Endothelial cell of umbilical vein (primary cell): ENCODE measurements around the gene TSR1. TPM values are rescaled to one million over a fixed set of nuclear protein-coding genes. Genes with fewer than 3 reads are reported as not detected.

Experiments
- BruUV-seq: library from RNA; stranded (reverse); fragments of 400-500 nt; replicated peaks from 2 replicates; lab custom pipeline; 2021; lab: Mats Ljungman, UMichigan
- CTCF ChIA-PET: fragments of 300-600, 350-600 bp; sonication (Branson Sonifier 250); formaldehyde crosslinking; loops from one replicate; lab custom pipeline; 2021; ENCODE audit warnings: antibody characterized with exemption, inconsistent platforms; lab: Charles Lee
- POLR2A ChIA-PET: fragments of 300-600, 350-600 bp; sonication (Branson Sonifier 250); formaldehyde crosslinking; loops from one replicate; lab custom pipeline; 2021; ENCODE audit warnings: antibody characterized with exemption, inconsistent platforms; lab: Charles Lee
- DNase-seq: peaks from one replicate; pipeline ENCODE4 v3.0.0-alpha.2; 2011; ENCODE audit warnings: low read depth, low spot score
- FAIRE-seq: peaks from 2 replicates; lab custom pipeline; 2011; peaks lifted over from hg19 to GRCh38; lab: Jason Lieb, UNC
- H2AFZ ChIP-seq: 2 replicates; pipeline ENCODE4 v1.6.0; 2012; ENCODE audit warnings: low read depth, low read length, control low read depth, inconsistent platforms
- H3K27ac ChIP-seq: 2 replicates; pipeline ENCODE4 v1.5.1; 2011; ENCODE audit warnings: low read depth, mild to moderate bottlenecking, control low read depth, low read length, moderate library complexity; ENCODE audit not compliant: insufficient read depth
- H3K27me3 ChIP-seq, 2 experiments: 2 replicates each; pipeline versions ENCODE4 v1.6.0 to v1.6.1; 2011; ENCODE audit warnings: low read length in 2 of 2, mixed read lengths in 1 of 2; ENCODE audit not compliant: control insufficient read depth in 2 of 2, insufficient read depth in 2 of 2
- H3K36me3 ChIP-seq, 2 experiments: 2 replicates in 1 of 2; 3 replicates in 1 of 2; pipeline ENCODE4 v1.5.1; 2011; ENCODE audit warnings: low read length in 2 of 2, mild to moderate bottlenecking in 1 of 2, moderate library complexity in 1 of 2; ENCODE audit not compliant: control insufficient read depth in 2 of 2, insufficient read depth in 2 of 2; ENCODE audit errors: extremely low read depth in 1 of 2
- H3K4me1 ChIP-seq: 3 replicates; pipeline ENCODE4 v1.5.1; 2011; ENCODE audit warnings: mild to moderate bottlenecking, low read length; ENCODE audit not compliant: control insufficient read depth, insufficient read depth; ENCODE audit errors: extremely low read depth
- H3K4me2 ChIP-seq: 2 replicates; pipeline ENCODE4 v1.6.1; 2011; ENCODE audit warnings: low read length, control low read depth, mixed read lengths; ENCODE audit not compliant: insufficient read depth
- H3K4me3 ChIP-seq, 3 experiments: fragments of 200-600 bp in 1 of 3; sonication (generic), shearing (Covaris generic) in 1 of 3; replicated peaks in 1 of 3; 2 replicates each; pipeline ENCODE4 v1.5.1; 2011 to 2016; ENCODE audit warnings: control low read depth in 3 of 3, low read length in 3 of 3, mild to moderate bottlenecking in 2 of 3, inconsistent platforms in 1 of 3, low read depth in 1 of 3, moderate library complexity in 1 of 3; ENCODE audit not compliant: insufficient read depth in 1 of 3
- H3K79me2 ChIP-seq: 2 replicates; pipeline ENCODE4 v1.6.0; 2012; ENCODE audit warnings: low read length, inconsistent platforms; ENCODE audit not compliant: control insufficient read depth, insufficient read depth
- H3K9ac ChIP-seq: replicated peaks from 2 replicates; pipeline ENCODE3; 2011; ENCODE audit warnings: low read length, control low read depth; ENCODE audit not compliant: insufficient read depth; ENCODE audit errors: extremely low read depth
- H3K9me1 ChIP-seq: replicated peaks from 3 replicates; pipeline ENCODE4 v1.6.0; 2011; ENCODE audit warnings: mild to moderate bottlenecking, low read length; ENCODE audit not compliant: control insufficient read depth, insufficient read depth; ENCODE audit errors: extremely low read depth
- H3K9me3 ChIP-seq: replicated peaks from 2 replicates; pipeline ENCODE4 v1.5.1; 2012; ENCODE audit warnings: low read length, inconsistent platforms; ENCODE audit not compliant: control insufficient read depth, insufficient read depth
- H4K20me1 ChIP-seq: replicated peaks from 2 replicates; pipeline ENCODE3; 2011; ENCODE audit warnings: mild to moderate bottlenecking, low read length; ENCODE audit not compliant: control insufficient read depth, insufficient read depth; ENCODE audit errors: extremely low read depth
- EZH2 ChIP-seq: IDR thresholded peaks from 2 replicates; pipeline ENCODE4 v1.6.1; 2012; ENCODE audit warnings: borderline replicate concordance, low read depth, mild to moderate bottlenecking, moderate library complexity, low read length, inconsistent platforms; ENCODE audit not compliant: severe bottlenecking
- FOS ChIP-seq: IDR thresholded peaks from 2 replicates; pipeline ENCODE4 v1.6.1; 2011; ENCODE audit warnings: mild to moderate bottlenecking, low read length, moderate library complexity, borderline replicate concordance; ENCODE audit not compliant: insufficient read depth
- GATA2 ChIP-seq: IDR thresholded peaks from 2 replicates; pipeline ENCODE4 v1.7.0; 2011; ENCODE audit warnings: low read depth, mild to moderate bottlenecking, moderate library complexity, mixed read lengths, low read length; ENCODE audit not compliant: insufficient read length, insufficient read depth
- JUN ChIP-seq: IDR thresholded peaks from 2 replicates; pipeline ENCODE4 v1.6.1; 2011; ENCODE audit warnings: borderline replicate concordance, low read depth; ENCODE audit not compliant: insufficient read length, insufficient read depth
- MAX ChIP-seq: IDR thresholded peaks from 2 replicates; pipeline ENCODE4 v1.6.1; 2011; ENCODE audit not compliant: insufficient read depth, insufficient read length
- MYC ChIP-seq: IDR thresholded peaks from one replicate; pipeline ENCODE4 v1.6.1; 2011; ENCODE audit warnings: mild to moderate bottlenecking, low read depth, low read length
- POLR2A ChIP-seq: IDR thresholded peaks from 2 replicates; pipeline ENCODE4 v1.6.1; 2012; ENCODE audit warnings: low read depth, mild to moderate bottlenecking, control low read depth, low read length
- POLR2AphosphoS5 ChIP-seq: IDR thresholded peaks from 2 replicates; pipeline ENCODE4 v1.6.1; 2012; ENCODE audit warnings: low read depth, mild to moderate bottlenecking, control low read depth, low read length, moderate library complexity; ENCODE audit not compliant: insufficient read depth
- dilution Hi-C: fragments of 300-500 bp; cut with MboI; formaldehyde crosslinking; loops from one replicate; pipeline ENCODE4 v1.15.0; 2019; ENCODE audit warnings: low sequenced_read_pairs; ENCODE audit not compliant: extremely low pct_ligation_motif_present
- intact Hi-C: fragments of 100-400 bp; cut with micrococcal nuclease; formaldehyde crosslinking; loops from one replicate; pipeline ENCODE4 v1.10.0; 2022
- polyA plus RNA-seq, 4 experiments: library from polyadenylated mRNA; depleted of rRNA in 3 of 4; stranded (reverse) in 3 of 4; unstranded in 1 of 4; fragments of >200 nt; gene quantifications; 2 replicates each; pipeline versions ENCODE4 v1.2.1 to v1.2.3, GENCODE V29; 2011 to 2012; ENCODE audit warnings: missing spikeins in 1 of 4
- total RNA-seq: library from RNA; stranded (reverse); gene quantifications from 2 replicates; pipeline ENCODE4 v1.2.3, GENCODE V29; 2021
- TF ChIP-seq, protein P1 (sequence below), 2 donors: IDR thresholded peaks; 1 replicate in 1 of 2; 2 replicates in 1 of 2; pipeline ENCODE4 v1.5.1; 2011; ENCODE audit warnings: low read length in 2 of 2, mild to moderate bottlenecking in 2 of 2, moderate library complexity in 2 of 2, control low read depth in 1 of 2, inconsistent platforms in 1 of 2, low read depth in 1 of 2; ENCODE audit not compliant: insufficient read depth in 1 of 2; ENCODE audit errors: extremely low read depth in 1 of 2

The TSR1 gene
- total and polyA plus RNA-seq, 2 donors (not counting 3 experiments of a cell fraction or from before 2014, with no cell fraction given) = 6.2 to 39.9 TPM

DNA sequence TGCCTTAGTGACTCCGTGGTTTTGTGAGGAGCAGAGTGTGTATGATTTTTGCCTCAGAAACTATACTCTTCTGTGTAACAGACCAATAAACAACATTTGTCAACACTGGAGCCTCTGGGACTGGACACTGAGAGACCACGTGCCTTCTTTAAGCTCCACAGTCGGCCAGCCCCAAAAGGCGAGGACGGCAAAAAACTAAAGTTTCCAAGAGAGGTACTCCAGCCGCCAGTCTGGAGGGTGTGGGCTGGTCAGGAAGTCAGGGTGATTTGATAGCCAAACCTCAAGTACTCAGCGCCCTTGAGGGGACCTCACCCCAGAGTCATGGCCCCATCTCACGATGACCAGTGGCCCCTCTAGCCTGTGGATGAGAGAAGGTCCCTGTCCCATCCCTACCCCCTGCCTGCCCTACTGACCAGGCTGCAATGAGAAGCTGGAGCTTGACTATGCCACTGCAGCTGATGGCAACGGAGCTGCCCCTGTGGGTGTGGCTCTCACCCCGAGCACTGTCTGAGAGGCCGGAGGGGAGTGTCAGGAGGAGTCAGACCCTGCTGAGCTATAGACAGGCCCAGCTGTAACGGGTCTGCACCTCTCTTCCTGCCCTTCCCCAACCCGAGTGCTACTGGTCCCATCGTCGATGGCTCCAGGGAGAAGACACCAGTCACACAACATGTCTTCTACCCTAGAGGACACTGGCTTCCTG, 44.8 kb upstream of the TSR1 start:
- Histone ChIP-seq H3K36me3 (peaks cover 0 to 23% of the 10 kb centered on the region in 2 experiments), H3K9me3 (no peaks in the 10 kb centered on the region), H3K79me2 (no peaks in the 10 kb centered on the region), H3K9me1 (no peaks in the 10 kb centered on the region), H3K27ac (no peak overlapping the region), H3K4me3 (no peak overlapping the region), H3K4me1 (no peaks in the 10 kb centered on the region), H3K9ac (no peak overlapping the region), H3K4me2 (no peak overlapping the region), H4K20me1 (no peaks in the 10 kb centered on the region), H2AFZ (no peak overlapping the region), H3K27me3 (no peaks in the 10 kb centered on the region)
- CTCF ChIA-PET = interaction anchor here (1.4 to 15.2 kb wide), 7 partner anchors 12 to 293 kb away, joined by 3 to 909 read pairs (median 36); no protein-coding TSS in a partner anchor
- dilution Hi-C loops = no loop called here
- BruUV-seq = no TSS peak
- intact Hi-C loops = no loop called here
- FAIRE-seq = no peak
- DNase-seq = no peak
- POLR2A ChIA-PET = interaction anchor here (0.5 kb wide), 1 partner anchor 254 kb away, joined by 3 read pairs; no protein-coding TSS in a partner anchor
- no peak for TF ChIP-seq FOS
- no peak for TF ChIP-seq POLR2AphosphoS5
- TF ChIP-seq JUN = no peak
- TF ChIP-seq MYC = no peak
- no peak for TF ChIP-seq POLR2A
- TF ChIP-seq GATA2 = no peak
- TF ChIP-seq EZH2 = no peak
- TF ChIP-seq MAX = no peak
- TF ChIP-seq, protein P1, sequence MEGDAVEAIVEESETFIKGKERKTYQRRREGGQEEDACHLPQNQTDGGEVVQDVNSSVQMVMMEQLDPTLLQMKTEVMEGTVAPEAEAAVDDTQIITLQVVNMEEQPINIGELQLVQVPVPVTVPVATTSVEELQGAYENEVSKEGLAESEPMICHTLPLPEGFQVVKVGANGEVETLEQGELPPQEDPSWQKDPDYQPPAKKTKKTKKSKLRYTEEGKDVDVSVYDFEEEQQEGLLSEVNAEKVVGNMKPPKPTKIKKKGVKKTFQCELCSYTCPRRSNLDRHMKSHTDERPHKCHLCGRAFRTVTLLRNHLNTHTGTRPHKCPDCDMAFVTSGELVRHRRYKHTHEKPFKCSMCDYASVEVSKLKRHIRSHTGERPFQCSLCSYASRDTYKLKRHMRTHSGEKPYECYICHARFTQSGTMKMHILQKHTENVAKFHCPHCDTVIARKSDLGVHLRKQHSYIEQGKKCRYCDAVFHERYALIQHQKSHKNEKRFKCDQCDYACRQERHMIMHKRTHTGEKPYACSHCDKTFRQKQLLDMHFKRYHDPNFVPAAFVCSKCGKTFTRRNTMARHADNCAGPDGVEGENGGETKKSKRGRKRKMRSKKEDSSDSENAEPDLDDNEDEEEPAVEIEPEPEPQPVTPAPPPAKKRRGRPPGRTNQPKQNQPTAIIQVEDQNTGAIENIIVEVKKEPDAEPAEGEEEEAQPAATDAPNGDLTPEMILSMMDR (IDR thresholded peaks at IDR 0.05; ENCODE audit: extremely low read depth in 1 of 2, insufficient read depth in 1 of 2, low read depth in 1 of 2, low read length in 2 of 2) = no peak
